ENCODE data around the gene ETFDH. TPM values are rescaled to one million over a fixed set of nuclear protein-coding genes. Genes with fewer than 3 reads are reported as not detected.

Gene ETFDH
- total and polyA plus RNA-seq, 2 donors (not counting 1 experiment from before 2014, with no cell fraction given): 34.8 to 38.6 TPM

DNA sequence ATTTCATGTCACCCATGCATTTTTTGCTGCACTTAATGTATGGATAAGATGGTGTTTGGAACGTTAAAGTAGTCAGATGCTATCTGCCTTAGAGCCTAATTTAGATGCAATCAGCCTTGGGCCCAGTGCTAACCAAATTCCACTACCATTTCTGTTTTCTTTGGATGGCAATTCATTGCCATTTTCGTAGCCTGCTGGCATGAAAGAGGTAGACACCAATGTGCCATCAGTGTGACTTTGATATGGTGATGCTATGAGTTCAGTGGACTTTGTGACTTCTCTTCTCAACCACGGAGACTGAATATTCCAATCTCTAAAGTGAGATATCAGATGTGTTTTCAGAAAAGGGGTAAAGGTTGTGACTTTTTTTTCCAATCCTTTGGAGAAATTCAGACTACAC lies 1.5 kb downstream of the ETFDH start:
- no peak overlapping the region for H3K9ac ChIP-seq (ENCODE audit: insufficient read depth, low read length)
- H3K4me1 ChIP-seq (ENCODE audit: control insufficient read depth, extremely low read depth, insufficient read depth, low read length): no peaks in the 10 kb centered on the region
- no peaks in the 10 kb centered on the region for H3K36me3 ChIP-seq (ENCODE audit: control insufficient read depth, insufficient read depth, low read length)
- no peak overlapping the region for H2AFZ ChIP-seq (ENCODE audit: low read length)
- H3K27me3 ChIP-seq (ENCODE audit: control insufficient read depth, insufficient read depth, low read length): no peaks in the 10 kb centered on the region
- H4K20me1 ChIP-seq (ENCODE audit: control insufficient read depth, extremely low read depth, insufficient read depth, low read length): no peaks in the 10 kb centered on the region
- H3K79me2 ChIP-seq (ENCODE audit: control insufficient read depth, insufficient read depth, low read length): peaks cover 26% of the 10 kb centered on the region
- TF ChIP-seq EZH2 (IDR thresholded peaks at IDR 0.05; ENCODE audit: low read length, missing control alignments): no peak
- TF ChIP-seq CTCF (conservative IDR thresholded peaks at IDR 0.05 in 1 of 2, IDR thresholded peaks at IDR 0.05 in 1 of 2; ENCODE audit: low read depth in 1 of 2, low read length in 2 of 2): no peak
- no peak for DNase-seq (ENCODE audit: low read depth in 2 of 2)
- no peak overlapping the region for H3K27ac ChIP-seq (ENCODE audit: insufficient read depth, low read length)
- no peak overlapping the region for H3K4me2 ChIP-seq (ENCODE audit: extremely low read depth, insufficient read depth, low read length)
- no peak overlapping the region for H3K4me3 ChIP-seq (replicated peaks in 1 of 4; ENCODE audit: control extremely low read depth in 1 of 4, insufficient read depth in 1 of 4, low read depth in 3 of 4, low read length in 4 of 4)
- no peaks in the 10 kb centered on the region for H3K9me3 ChIP-seq (ENCODE audit: control insufficient read depth, insufficient read depth, low read depth, low read length)

GRCh38 chr4:158676076-158676475 lies 4.0 kb downstream of the ETFDH start:
- H3K27me3 ChIP-seq (ENCODE audit: control insufficient read depth, insufficient read depth, low read length): no peaks in the 10 kb centered on the region
- H3K27ac ChIP-seq (ENCODE audit: insufficient read depth, low read length): no peak overlapping the region
- H3K9me3 ChIP-seq (ENCODE audit: control insufficient read depth, insufficient read depth, low read depth, low read length): no peaks in the 10 kb centered on the region
- H4K20me1 ChIP-seq (ENCODE audit: control insufficient read depth, extremely low read depth, insufficient read depth, low read length): no peaks in the 10 kb centered on the region
- no peak for DNase-seq (ENCODE audit: low read depth in 2 of 2)
- no peak overlapping the region for H3K4me3 ChIP-seq (replicated peaks in 1 of 4; ENCODE audit: control extremely low read depth in 1 of 4, insufficient read depth in 1 of 4, low read depth in 3 of 4, low read length in 4 of 4)
- no peak overlapping the region for H2AFZ ChIP-seq (ENCODE audit: low read length)
- H3K9ac ChIP-seq (ENCODE audit: insufficient read depth, low read length): no peak overlapping the region
- no peaks in the 10 kb centered on the region for H3K4me1 ChIP-seq (ENCODE audit: control insufficient read depth, extremely low read depth, insufficient read depth, low read length)
- no peaks in the 10 kb centered on the region for H3K36me3 ChIP-seq (ENCODE audit: control insufficient read depth, insufficient read depth, low read length)
- H3K4me2 ChIP-seq (ENCODE audit: extremely low read depth, insufficient read depth, low read length): no peak overlapping the region
- H3K79me2 ChIP-seq (ENCODE audit: control insufficient read depth, insufficient read depth, low read length): peaks cover 5% of the 10 kb centered on the region
- no peak for TF ChIP-seq CTCF (conservative IDR thresholded peaks at IDR 0.05 in 1 of 2, IDR thresholded peaks at IDR 0.05 in 1 of 2; ENCODE audit: low read depth in 1 of 2, low read length in 2 of 2)
- no peak for TF ChIP-seq EZH2 (IDR thresholded peaks at IDR 0.05; ENCODE audit: low read length, missing control alignments)

- Histone ChIP-seq H3K27me3 (ENCODE audit: control insufficient read depth, insufficient read depth, low read length) (no peaks in the 10 kb centered on the region), H3K27ac (ENCODE audit: insufficient read depth, low read length) (no peak overlapping the region), H3K4me1 (ENCODE audit: control insufficient read depth, extremely low read depth, insufficient read depth, low read length) (no peaks in the 10 kb centered on the region), H3K9ac (ENCODE audit: insufficient read depth, low read length) (no peak overlapping the region), H4K20me1 (ENCODE audit: control insufficient read depth, extremely low read depth, insufficient read depth, low read length) (no peaks in the 10 kb centered on the region), H3K9me3 (ENCODE audit: control insufficient read depth, insufficient read depth, low read depth, low read length) (no peaks in the 10 kb centered on the region), H3K79me2 (ENCODE audit: control insufficient read depth, insufficient read depth, low read length) (no peaks in the 10 kb centered on the region), H3K4me3 (replicated peaks in 1 of 4; ENCODE audit: control extremely low read depth in 1 of 4, insufficient read depth in 1 of 4, low read depth in 3 of 4, low read length in 4 of 4) (no peak overlapping the region), H3K4me2 (ENCODE audit: extremely low read depth, insufficient read depth, low read length) (no peak overlapping the region), H3K36me3 (ENCODE audit: control insufficient read depth, insufficient read depth, low read length) (no peaks in the 10 kb centered on the region), H2AFZ (ENCODE audit: low read length) (no peak overlapping the region)
- DNase-seq (ENCODE audit: low read depth in 2 of 2): no peak
- TF ChIP-seq EZH2 (IDR thresholded peaks at IDR 0.05; ENCODE audit: low read length, missing control alignments) (no peak), CTCF (conservative IDR thresholded peaks at IDR 0.05 in 1 of 2, IDR thresholded peaks at IDR 0.05 in 1 of 2; ENCODE audit: low read depth in 1 of 2, low read length in 2 of 2) (no peak)
These were observed 6.7 kb downstream of the ETFDH start for GRCh38 chr4:158678767-158679166.

Data from fibroblast of lung (primary cell).